HEK293 (cell line): ENCODE data around the gene EEF2K.

Experiments
- CTCF ChIA-PET: fragments of 350-600 bp; formaldehyde crosslinking; extraction: SDS; loops from one replicate; lab custom pipeline; 2021; ENCODE audit warnings: antibody characterized with exemption; lab: Yijun Ruan, JAX
- POLR2A ChIA-PET: fragments of 300-600 bp; formaldehyde crosslinking; extraction: SDS; loops from one replicate; lab custom pipeline; 2020; ENCODE audit warnings: antibody characterized with exemption, inconsistent platforms; lab: Yijun Ruan, JAX
- H3K27ac ChIP-seq: fragments of 200-500 bp; sonication (Bioruptor generic); 2 replicates; pipeline ENCODE4 v1.5.1; 2014; ENCODE audit warnings: low read depth, low read length, control low read depth, inconsistent platforms; ENCODE audit errors: extremely low read depth
- H3K36me3 ChIP-seq, 2 experiments: fragments of 200-500 bp in 1 of 2; sonication (Bioruptor generic) in 1 of 2; 1 replicate in 1 of 2; 2 replicates in 1 of 2; pipeline ENCODE4 v1.5.1; 2014 to 2017; ENCODE audit warnings: inconsistent platforms in 2 of 2, low read length in 2 of 2; ENCODE audit not compliant: control insufficient read depth in 2 of 2, insufficient read depth in 1 of 2
- H3K4me1 ChIP-seq: fragments of 200-500 bp; sonication (Bioruptor generic); 2 replicates; pipeline ENCODE4 v1.5.1; 2014; ENCODE audit warnings: mild to moderate bottlenecking, low read length, inconsistent platforms; ENCODE audit not compliant: control insufficient read depth, insufficient read depth
- H3K4me3 ChIP-seq: 2 replicates; pipeline ENCODE4 v1.5.1; 2011; ENCODE audit warnings: low read depth, mild to moderate bottlenecking, control low read depth, low read length, moderate library complexity
- H3K9me3 ChIP-seq: fragments of 200-500 bp; sonication (Bioruptor generic); 2 replicates; pipeline ENCODE4 v1.5.1; 2014; ENCODE audit warnings: low read depth, low read length, inconsistent platforms; ENCODE audit not compliant: control insufficient read depth, insufficient read depth
- AEBP2 ChIP-seq: fragments of 450-650 bp; formaldehyde crosslinking; IDR thresholded peaks from 2 replicates; pipeline ENCODE4 v1.5.1; 2016; ENCODE audit warnings: missing biosample characterization, missing genetic modification characterization, borderline replicate concordance
- ATF2 ChIP-seq: fragments of 450-650 bp; formaldehyde crosslinking; IDR thresholded peaks from 2 replicates; pipeline ENCODE4 v1.5.1; 2016; ENCODE audit warnings: missing biosample characterization, missing genetic modification characterization, low read depth
- KLF1 ChIP-seq: fragments of 450-650 bp; formaldehyde crosslinking; IDR thresholded peaks from 2 replicates; pipeline ENCODE4 v1.5.1; 2016; ENCODE audit warnings: missing biosample characterization, missing genetic modification characterization
- KLF17 ChIP-seq: fragments of 450-650 bp; formaldehyde crosslinking; IDR thresholded peaks from 2 replicates; pipeline ENCODE4 v1.5.1; 2016; ENCODE audit warnings: missing biosample characterization, missing genetic modification characterization
- KLF7 ChIP-seq: fragments of 450-650 bp; formaldehyde crosslinking; IDR thresholded peaks from 2 replicates; pipeline ENCODE4 v1.5.1; 2016; ENCODE audit warnings: missing biosample characterization, missing genetic modification characterization, borderline replicate concordance
- OVOL3 ChIP-seq: fragments of 450-650 bp; formaldehyde crosslinking; IDR thresholded peaks from 2 replicates; pipeline ENCODE4 v1.5.1; 2016; ENCODE audit warnings: missing biosample characterization, missing genetic modification characterization
- PATZ1 ChIP-seq: fragments of 450-650 bp; formaldehyde crosslinking; IDR thresholded peaks from 2 replicates; pipeline ENCODE4 v1.5.1; 2016; ENCODE audit warnings: missing biosample characterization, missing genetic modification characterization
- PRDM10 ChIP-seq: fragments of 450-650 bp; formaldehyde crosslinking; IDR thresholded peaks from 2 replicates; pipeline ENCODE4 v1.5.1; 2016; ENCODE audit warnings: missing biosample characterization, missing genetic modification characterization
- YY1 ChIP-seq: fragments of 450-650 bp; formaldehyde crosslinking; IDR thresholded peaks from 2 replicates; pipeline ENCODE4 v1.5.1; 2018; ENCODE audit warnings: missing biosample characterization, missing genetic modification characterization
- ZBTB1 ChIP-seq: fragments of 450-650 bp; formaldehyde crosslinking; IDR thresholded peaks from 2 replicates; pipeline ENCODE4 v1.5.1; 2016; ENCODE audit warnings: missing biosample characterization, missing genetic modification characterization
- ZBTB20 ChIP-seq: fragments of 450-650 bp; formaldehyde crosslinking; IDR thresholded peaks from 2 replicates; pipeline ENCODE4 v1.5.1; 2016; ENCODE audit warnings: missing biosample characterization, missing genetic modification characterization
- ZBTB8A ChIP-seq: fragments of 450-650 bp; formaldehyde crosslinking; IDR thresholded peaks from 2 replicates; pipeline ENCODE4 v1.5.1; 2016; ENCODE audit warnings: missing biosample characterization, missing genetic modification characterization
- ZNF404 ChIP-seq: fragments of 450-650 bp; formaldehyde crosslinking; IDR thresholded peaks from 2 replicates; pipeline ENCODE4 v1.5.1; 2017; ENCODE audit warnings: missing biosample characterization, missing genetic modification characterization
- ZNF596 ChIP-seq: fragments of 450-650 bp; IDR thresholded peaks from 2 replicates; pipeline ENCODE4 v1.5.0; 2018; ENCODE audit warnings: missing biosample characterization, mild to moderate bottlenecking, missing genetic modification characterization, moderate library complexity
- ZNF664 ChIP-seq: fragments of 450-650 bp; formaldehyde crosslinking; IDR thresholded peaks from 2 replicates; pipeline ENCODE4 v1.5.1; 2016; ENCODE audit warnings: missing biosample characterization, missing genetic modification characterization

The EEF2K gene

GRCh38 chr16:22328081-22328725 is 122.1 kb downstream of the EEF2K start (continued):
- TF ChIP-seq KLF17 (no peak), ZBTB20 (tag by site-specific recombination) (no peak)

- CTCF ChIA-PET, result interaction anchor here (0.6 to 1.2 kb wide), 4 partner anchors 11 to 1172 kb away, joined by 3 read pairs; no protein-coding TSS in a partner anchor
- Histone ChIP-seq H3K4me3 (no peak overlapping the region), H3K36me3 (peaks cover 25 to 91% of the 10 kb centered on the region in 2 experiments), H3K4me1 (no peaks in the 10 kb centered on the region), H3K27ac (no peak overlapping the region), H3K9me3 (no peaks in the 10 kb centered on the region)
- TF ChIP-seq KLF1 (tag by site-specific recombination), result no peak
- no peak for TF ChIP-seq ZNF664 (tag by site-specific recombination)
- no peak for TF ChIP-seq ATF2 (tag by site-specific recombination)
- TF ChIP-seq YY1 (tag by site-specific recombination), result no peak
- TF ChIP-seq ZBTB8A (tag by site-specific recombination), result no peak
- TF ChIP-seq ZNF596 (tag by site-specific recombination), result no peak
- no peak for TF ChIP-seq ZBTB1
- TF ChIP-seq OVOL3, result no peak
- no peak for TF ChIP-seq PATZ1
- TF ChIP-seq KLF7 (tag by site-specific recombination), result no peak
- TF ChIP-seq AEBP2 (tag by site-specific recombination), result no peak
- TF ChIP-seq ZNF404 (tag by site-specific recombination), result no peak
- no peak for TF ChIP-seq PRDM10 (tag by site-specific recombination)
- POLR2A ChIA-PET, result interaction anchor here (0.7 kb wide), 1 partner anchor 1483 kb away, joined by 5 read pairs; no protein-coding TSS in a partner anchor
These were observed 123.2 kb downstream of the EEF2K start for GRCh38 chr16:22329199-22329695.
